ENCODE measurements around the gene GSTCD.
A peak's percentile ranks its signal among the peaks of the same experiment; 100 is the strongest.
"Not testable (repeated sequence)": the region's sequence is repeated elsewhere in the genome, so short reads cannot be mapped to it uniquely, and the experiment has no call there.

DNA sequence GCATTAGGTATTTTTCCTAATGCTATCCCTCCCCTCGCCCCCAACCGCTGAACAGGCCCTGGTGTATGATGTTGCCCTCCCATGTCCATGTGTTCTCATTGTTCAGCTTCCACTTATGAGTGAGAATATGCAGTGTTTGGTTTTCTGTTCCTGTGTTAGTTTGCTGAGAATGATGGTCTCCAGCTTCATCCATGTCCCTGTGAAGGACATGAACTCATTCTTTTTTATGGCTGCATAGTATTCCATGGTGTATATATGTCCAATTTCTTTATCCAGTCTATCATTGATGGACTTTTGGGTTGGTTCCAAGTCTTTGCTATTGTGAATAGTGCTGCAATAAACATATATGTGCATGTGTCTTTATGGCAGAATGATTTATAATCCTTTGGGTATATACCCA, 143.6 kb downstream of the GSTCD start:
- not testable (repeated sequence) for TF ChIP-seq TRIM28 (IDR thresholded peaks at IDR 0.05; ENCODE audit: borderline replicate concordance, low read length); ZNF768 (tag by site-specific recombination; IDR thresholded peaks at IDR 0.05); ZNF350 (tag by site-specific recombination; IDR thresholded peaks at IDR 0.05); YY1 (tag by site-specific recombination; IDR thresholded peaks at IDR 0.05); ZNF501 (tag by site-specific recombination; IDR thresholded peaks at IDR 0.05); ZEB2 (tag by site-specific recombination; IDR thresholded peaks at IDR 0.05)
- TF ChIP-seq, protein P1, sequence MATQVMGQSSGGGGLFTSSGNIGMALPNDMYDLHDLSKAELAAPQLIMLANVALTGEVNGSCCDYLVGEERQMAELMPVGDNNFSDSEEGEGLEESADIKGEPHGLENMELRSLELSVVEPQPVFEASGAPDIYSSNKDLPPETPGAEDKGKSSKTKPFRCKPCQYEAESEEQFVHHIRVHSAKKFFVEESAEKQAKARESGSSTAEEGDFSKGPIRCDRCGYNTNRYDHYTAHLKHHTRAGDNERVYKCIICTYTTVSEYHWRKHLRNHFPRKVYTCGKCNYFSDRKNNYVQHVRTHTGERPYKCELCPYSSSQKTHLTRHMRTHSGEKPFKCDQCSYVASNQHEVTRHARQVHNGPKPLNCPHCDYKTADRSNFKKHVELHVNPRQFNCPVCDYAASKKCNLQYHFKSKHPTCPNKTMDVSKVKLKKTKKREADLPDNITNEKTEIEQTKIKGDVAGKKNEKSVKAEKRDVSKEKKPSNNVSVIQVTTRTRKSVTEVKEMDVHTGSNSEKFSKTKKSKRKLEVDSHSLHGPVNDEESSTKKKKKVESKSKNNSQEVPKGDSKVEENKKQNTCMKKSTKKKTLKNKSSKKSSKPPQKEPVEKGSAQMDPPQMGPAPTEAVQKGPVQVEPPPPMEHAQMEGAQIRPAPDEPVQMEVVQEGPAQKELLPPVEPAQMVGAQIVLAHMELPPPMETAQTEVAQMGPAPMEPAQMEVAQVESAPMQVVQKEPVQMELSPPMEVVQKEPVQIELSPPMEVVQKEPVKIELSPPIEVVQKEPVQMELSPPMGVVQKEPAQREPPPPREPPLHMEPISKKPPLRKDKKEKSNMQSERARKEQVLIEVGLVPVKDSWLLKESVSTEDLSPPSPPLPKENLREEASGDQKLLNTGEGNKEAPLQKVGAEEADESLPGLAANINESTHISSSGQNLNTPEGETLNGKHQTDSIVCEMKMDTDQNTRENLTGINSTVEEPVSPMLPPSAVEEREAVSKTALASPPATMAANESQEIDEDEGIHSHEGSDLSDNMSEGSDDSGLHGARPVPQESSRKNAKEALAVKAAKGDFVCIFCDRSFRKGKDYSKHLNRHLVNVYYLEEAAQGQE (tag by site-specific recombination; IDR thresholded peaks at IDR 0.05): not testable (repeated sequence)
- TF ChIP-seq, protein P2, sequence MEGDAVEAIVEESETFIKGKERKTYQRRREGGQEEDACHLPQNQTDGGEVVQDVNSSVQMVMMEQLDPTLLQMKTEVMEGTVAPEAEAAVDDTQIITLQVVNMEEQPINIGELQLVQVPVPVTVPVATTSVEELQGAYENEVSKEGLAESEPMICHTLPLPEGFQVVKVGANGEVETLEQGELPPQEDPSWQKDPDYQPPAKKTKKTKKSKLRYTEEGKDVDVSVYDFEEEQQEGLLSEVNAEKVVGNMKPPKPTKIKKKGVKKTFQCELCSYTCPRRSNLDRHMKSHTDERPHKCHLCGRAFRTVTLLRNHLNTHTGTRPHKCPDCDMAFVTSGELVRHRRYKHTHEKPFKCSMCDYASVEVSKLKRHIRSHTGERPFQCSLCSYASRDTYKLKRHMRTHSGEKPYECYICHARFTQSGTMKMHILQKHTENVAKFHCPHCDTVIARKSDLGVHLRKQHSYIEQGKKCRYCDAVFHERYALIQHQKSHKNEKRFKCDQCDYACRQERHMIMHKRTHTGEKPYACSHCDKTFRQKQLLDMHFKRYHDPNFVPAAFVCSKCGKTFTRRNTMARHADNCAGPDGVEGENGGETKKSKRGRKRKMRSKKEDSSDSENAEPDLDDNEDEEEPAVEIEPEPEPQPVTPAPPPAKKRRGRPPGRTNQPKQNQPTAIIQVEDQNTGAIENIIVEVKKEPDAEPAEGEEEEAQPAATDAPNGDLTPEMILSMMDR (tag by site-specific recombination; IDR thresholded peaks at IDR 0.05): not testable (repeated sequence)
- TF ChIP-seq ZNF146 (tag by site-specific recombination; IDR thresholded peaks at IDR 0.05): peak; percentile 53; the same call in 1 of the 2 replicates
